Glutamatergic neuron (in vitro differentiated cells): Measurements from ENCODE around the gene STX18. TPM values are rescaled to one million over a fixed set of nuclear protein-coding genes. Genes with fewer than 3 reads are reported as not detected.

Experiments
- DNase-seq: peaks from one replicate; pipeline ENCODE4 v3.0.0; 2022
- H3K27ac Mint-ChIP-seq: one replicate; pipeline ENCODE4 v1.8.0; 2020; ENCODE audit warnings: mild to moderate bottlenecking, mixed read lengths, inconsistent platforms; ENCODE audit not compliant: unreplicated experiment
- H3K27me3 Mint-ChIP-seq: one replicate; pipeline ENCODE4 v1.8.0; 2020; ENCODE audit warnings: mild to moderate bottlenecking, moderate library complexity, mixed read lengths, inconsistent platforms; ENCODE audit not compliant: unreplicated experiment
- H3K36me3 Mint-ChIP-seq: one replicate; pipeline ENCODE4 v1.8.0; 2020; ENCODE audit warnings: mild to moderate bottlenecking, mixed read lengths, inconsistent platforms; ENCODE audit not compliant: unreplicated experiment
- H3K4me1 Mint-ChIP-seq: one replicate; pipeline ENCODE4 v1.8.0; 2020; ENCODE audit warnings: mild to moderate bottlenecking, low read depth, mixed read lengths, inconsistent platforms; ENCODE audit not compliant: unreplicated experiment
- H3K4me3 Mint-ChIP-seq: one replicate; pipeline ENCODE4 v1.8.0; 2020; ENCODE audit warnings: mild to moderate bottlenecking, mixed read lengths, inconsistent platforms; ENCODE audit not compliant: unreplicated experiment
- H3K9me3 Mint-ChIP-seq: one replicate; pipeline ENCODE4 v1.8.0; 2020; ENCODE audit warnings: mild to moderate bottlenecking, moderate library complexity, mixed read lengths, inconsistent platforms; ENCODE audit not compliant: unreplicated experiment
- total RNA-seq: library from RNA; stranded (reverse); fragmentation: NEBNext Ultra II Directional; extraction: Animal tissue kit (Norgen Biotek cat#: 25700); gene quantifications from one replicate; pipeline ENCODE4 v1.2.1, GENCODE V29; 2021; ENCODE audit not compliant: unreplicated experiment
- TF ChIP-seq, protein P1 (sequence below): fragments of 200-600 bp; sonication (generic); IDR thresholded peaks from one replicate; pipeline ENCODE4 v1.5.0; 2021; ENCODE audit not compliant: partially characterized antibody, unreplicated experiment

Gene STX18
- total RNA-seq, 1 donor from 2014 or later, result 26.3 TPM

GRCh38 chr4:4582653-4583052, 40.8 kb upstream of the STX18 start:
- Mint-ChIP-seq H3K9me3 (peaks cover 2% of the 10 kb centered on the region), H3K4me1 (peaks cover 8% of the 10 kb centered on the region), H3K27ac (no peak overlapping the region), H3K27me3 (peaks cover 2% of the 10 kb centered on the region), H3K36me3 (peaks cover 6% of the 10 kb centered on the region), H3K4me3 (no peak overlapping the region)
- TF ChIP-seq, protein P1, sequence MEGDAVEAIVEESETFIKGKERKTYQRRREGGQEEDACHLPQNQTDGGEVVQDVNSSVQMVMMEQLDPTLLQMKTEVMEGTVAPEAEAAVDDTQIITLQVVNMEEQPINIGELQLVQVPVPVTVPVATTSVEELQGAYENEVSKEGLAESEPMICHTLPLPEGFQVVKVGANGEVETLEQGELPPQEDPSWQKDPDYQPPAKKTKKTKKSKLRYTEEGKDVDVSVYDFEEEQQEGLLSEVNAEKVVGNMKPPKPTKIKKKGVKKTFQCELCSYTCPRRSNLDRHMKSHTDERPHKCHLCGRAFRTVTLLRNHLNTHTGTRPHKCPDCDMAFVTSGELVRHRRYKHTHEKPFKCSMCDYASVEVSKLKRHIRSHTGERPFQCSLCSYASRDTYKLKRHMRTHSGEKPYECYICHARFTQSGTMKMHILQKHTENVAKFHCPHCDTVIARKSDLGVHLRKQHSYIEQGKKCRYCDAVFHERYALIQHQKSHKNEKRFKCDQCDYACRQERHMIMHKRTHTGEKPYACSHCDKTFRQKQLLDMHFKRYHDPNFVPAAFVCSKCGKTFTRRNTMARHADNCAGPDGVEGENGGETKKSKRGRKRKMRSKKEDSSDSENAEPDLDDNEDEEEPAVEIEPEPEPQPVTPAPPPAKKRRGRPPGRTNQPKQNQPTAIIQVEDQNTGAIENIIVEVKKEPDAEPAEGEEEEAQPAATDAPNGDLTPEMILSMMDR, result no peak
- no peak for DNase-seq

DNA sequence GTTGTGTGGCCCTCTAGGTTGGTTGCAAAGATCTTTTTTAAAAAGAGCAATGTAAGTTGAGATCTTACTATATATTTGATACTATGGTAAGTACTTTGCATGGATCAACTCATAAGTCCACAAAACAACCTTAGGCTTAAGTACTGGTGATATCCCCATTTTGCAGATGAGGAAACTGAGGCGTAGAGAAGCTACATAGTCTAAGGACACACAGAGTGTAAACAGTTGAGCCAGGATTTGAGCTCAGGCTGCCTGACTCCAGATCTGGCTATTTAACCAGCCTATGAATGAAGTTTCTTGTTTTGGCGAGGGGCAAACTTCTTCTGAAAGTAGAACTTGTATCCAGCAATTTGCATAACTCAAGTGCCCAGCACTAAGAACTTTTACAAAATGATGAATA, 38.6 kb upstream of the STX18 start:
- peaks cover 5% of the 10 kb centered on the region for H3K27me3 Mint-ChIP-seq
- H3K4me3 Mint-ChIP-seq, result no peak overlapping the region
- DNase-seq, result no peak
- H3K9me3 Mint-ChIP-seq, result peaks cover 2% of the 10 kb centered on the region
- no peak overlapping the region for H3K27ac Mint-ChIP-seq
- H3K4me1 Mint-ChIP-seq, result peaks cover 11% of the 10 kb centered on the region
- TF ChIP-seq, protein P1, result no peak
- no peaks in the 10 kb centered on the region for H3K36me3 Mint-ChIP-seq

GRCh38 chr4:4578981-4579380, 37.1 kb upstream of the STX18 start:
- DNase-seq, result no peak
- peaks cover 3% of the 10 kb centered on the region for H3K9me3 Mint-ChIP-seq
- peaks cover 5% of the 10 kb centered on the region for H3K27me3 Mint-ChIP-seq
- H3K4me1 Mint-ChIP-seq, result peaks cover 16% of the 10 kb centered on the region
- peak overlapping the region; percentile 4 for H3K4me3 Mint-ChIP-seq
- TF ChIP-seq, protein P1, result no peak
- H3K27ac Mint-ChIP-seq, result no peak overlapping the region
- H3K36me3 Mint-ChIP-seq, result no peaks in the 10 kb centered on the region

GRCh38 chr4:4577359-4577875, 35.6 kb upstream of the STX18 start:
- H3K27ac Mint-ChIP-seq, result no peak overlapping the region
- TF ChIP-seq, protein P1, result no peak
- H3K4me1 Mint-ChIP-seq, result peaks cover 16% of the 10 kb centered on the region
- H3K27me3 Mint-ChIP-seq, result peaks cover 5% of the 10 kb centered on the region
- H3K36me3 Mint-ChIP-seq, result no peaks in the 10 kb centered on the region
- no peak for DNase-seq
- H3K9me3 Mint-ChIP-seq, result peaks cover 3% of the 10 kb centered on the region
- no peak overlapping the region for H3K4me3 Mint-ChIP-seq

- Mint-ChIP-seq H3K36me3 (no peaks in the 10 kb centered on the region), H3K4me3 (peak overlapping the region; percentile 83), H3K4me1 (peaks cover 16% of the 10 kb centered on the region), H3K9me3 (peaks cover 3% of the 10 kb centered on the region), H3K27ac (peak overlapping the region; percentile 4), H3K27me3 (peaks cover 5% of the 10 kb centered on the region)
- DNase-seq, result peak; percentile 85
- TF ChIP-seq, protein P1, result peak; percentile 73
Measured at GRCh38 chr4:4575284-4576211, 33.7 kb upstream of the STX18 start.
